ENCODE measurements around the gene GLRX3. TPM values are rescaled to one million over a fixed set of nuclear protein-coding genes. Genes with fewer than 3 reads are reported as not detected.
"Not testable (repeated sequence)": the region's sequence is repeated elsewhere in the genome, so short reads cannot be mapped to it uniquely, and the experiment has no call there.

Gene GLRX3
- total and polyA plus RNA-seq, 5 experiments from 2014 or later = 47.6 to 97.8 (median 71.5) TPM

GRCh38 chr10:130202150-130202549 lies 66.0 kb downstream of the GLRX3 start:
- H3K27ac Mint-ChIP-seq, H3K4me3 Mint-ChIP-seq, ATAC-seq, H3K4me1 Mint-ChIP-seq, H3K27me3 Mint-ChIP-seq, POLR2A ChIA-PET, H3K9me3 Mint-ChIP-seq, H3K36me3 Mint-ChIP-seq, DNase-seq: not testable (repeated sequence)

DNA sequence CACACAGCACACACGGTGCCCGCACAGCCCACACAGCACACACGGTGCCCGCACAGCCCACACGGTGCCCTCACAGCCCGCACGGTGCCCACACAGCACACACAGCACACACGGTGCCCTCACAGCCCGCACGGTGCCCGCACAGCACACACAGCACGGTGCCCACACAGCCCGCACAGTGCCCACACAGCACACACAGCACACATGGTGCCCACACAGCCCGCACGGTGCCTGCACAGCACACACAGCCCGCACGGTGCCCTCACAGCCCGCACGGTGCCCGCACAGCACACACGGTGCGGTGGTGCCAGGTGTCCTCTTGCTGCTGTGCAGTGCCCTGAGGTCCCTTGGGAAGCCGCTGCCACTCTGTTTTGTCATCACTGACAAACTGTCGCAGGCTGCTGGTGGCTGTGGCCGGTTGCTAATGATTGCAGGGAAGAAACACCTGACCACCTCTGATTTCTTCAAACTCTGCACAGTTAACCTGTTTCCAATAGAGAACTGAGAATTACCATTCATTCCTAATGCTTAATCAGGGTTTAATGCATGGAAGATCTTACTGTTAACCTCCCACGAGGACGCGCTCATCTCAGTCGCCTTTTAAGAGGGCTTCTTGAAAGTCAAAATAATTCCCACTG lies 66.9 kb downstream of the GLRX3 start:
- Mint-ChIP-seq H3K4me1 (peaks cover 0 to 5% (median 2%) of the 10 kb centered on the region in 4 donors), H3K27me3 (no peaks in the 10 kb centered on the region), H3K36me3 (no peaks in the 10 kb centered on the region), H3K4me3 (no peak overlapping the region), H3K27ac (no peak overlapping the region), H3K9me3 (no peaks in the 10 kb centered on the region)
- DNase-seq = no peak
- no peak for ATAC-seq
- POLR2A ChIA-PET = no interaction called here

DNA sequence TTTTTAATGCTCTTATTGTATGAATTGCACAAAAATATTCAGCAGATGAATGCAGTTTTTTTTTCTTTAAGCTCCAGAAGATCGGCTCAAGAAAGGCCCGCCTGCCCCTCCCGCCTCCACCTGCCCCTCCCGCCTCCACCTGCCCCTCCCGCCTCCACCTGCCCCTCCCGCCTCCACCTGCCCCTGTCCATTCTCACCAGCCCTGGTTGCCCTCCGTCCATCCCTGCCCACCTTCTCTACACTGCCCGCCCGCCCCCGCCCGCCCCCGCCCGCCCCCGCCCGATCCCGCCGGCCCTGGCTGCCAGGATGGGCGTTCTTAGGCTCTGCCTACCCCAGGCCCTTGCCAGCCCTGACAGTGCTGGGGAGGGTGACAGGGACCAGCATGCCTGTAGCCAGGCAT lies 67.4 kb downstream of the GLRX3 start:
- DNase-seq = no peak
- Mint-ChIP-seq H3K27me3 (no peaks in the 10 kb centered on the region), H3K4me3 (no peak overlapping the region), H3K27ac (no peak overlapping the region), H3K9me3 (no peaks in the 10 kb centered on the region), H3K4me1 (peaks cover 0 to 5% (median 2%) of the 10 kb centered on the region in 4 donors), H3K36me3 (no peaks in the 10 kb centered on the region)
- POLR2A ChIA-PET = no interaction called here
- no peak for ATAC-seq

DNA sequence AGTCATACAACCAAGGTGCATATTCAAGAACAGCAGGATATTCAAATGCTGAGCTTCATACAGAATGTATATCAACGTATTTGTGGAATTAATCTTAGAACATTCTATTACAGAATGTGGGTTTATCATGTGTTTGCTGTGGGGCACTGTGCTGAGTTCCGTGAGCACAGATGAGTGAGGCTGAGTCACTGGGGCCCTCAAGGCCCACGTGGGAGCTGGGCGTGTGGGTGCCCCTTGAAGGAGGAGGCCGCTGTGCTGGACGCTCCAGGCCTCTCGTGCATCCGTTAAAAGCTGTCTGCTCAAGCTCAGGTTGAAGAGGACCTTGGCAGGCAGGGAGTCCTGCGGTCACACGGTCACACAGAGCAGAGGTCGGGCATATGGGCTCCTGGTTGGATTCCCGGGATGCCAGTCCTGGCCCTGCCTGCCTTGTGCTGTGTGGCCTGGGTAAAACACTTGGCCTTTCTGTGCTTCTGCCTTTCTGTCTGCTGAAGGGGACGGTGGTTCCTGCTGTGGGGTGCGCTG lies 70.1 kb downstream of the GLRX3 start:
- no peaks in the 10 kb centered on the region for H3K27me3 Mint-ChIP-seq
- ATAC-seq (no peak), DNase-seq (no peak)
- POLR2A ChIA-PET = no interaction called here
- H3K4me1 Mint-ChIP-seq = peaks cover 0 to 2% (median 0%) of the 10 kb centered on the region in 4 donors
- no peak overlapping the region for H3K4me3 Mint-ChIP-seq
- H3K36me3 Mint-ChIP-seq = no peaks in the 10 kb centered on the region
- no peaks in the 10 kb centered on the region for H3K9me3 Mint-ChIP-seq
- no peak overlapping the region for H3K27ac Mint-ChIP-seq

- DNase-seq (no peak), ATAC-seq (no peak)
- Mint-ChIP-seq H3K4me1 (peaks cover 0 to 2% (median 0%) of the 10 kb centered on the region in 4 donors), H3K9me3 (no peaks in the 10 kb centered on the region), H3K27ac (no peak overlapping the region), H3K4me3 (no peak overlapping the region), H3K36me3 (no peaks in the 10 kb centered on the region), H3K27me3 (no peaks in the 10 kb centered on the region)
- POLR2A ChIA-PET = no interaction called here
Observed at GRCh38 chr10:130207205-130207604, 71.0 kb downstream of the GLRX3 start.

- H3K27ac Mint-ChIP-seq = no peak overlapping the region
- ATAC-seq (no peak), DNase-seq (no peak)
- H3K27me3 Mint-ChIP-seq = no peaks in the 10 kb centered on the region
- H3K36me3 Mint-ChIP-seq = no peaks in the 10 kb centered on the region
- POLR2A ChIA-PET = no interaction called here
- H3K4me1 Mint-ChIP-seq = peaks cover 0 to 4% (median 0%) of the 10 kb centered on the region in 4 donors
- H3K9me3 Mint-ChIP-seq = no peaks in the 10 kb centered on the region
- no peak overlapping the region for H3K4me3 Mint-ChIP-seq
Observed at GRCh38 chr10:130208807-130209206, 72.6 kb downstream of the GLRX3 start.

DNA sequence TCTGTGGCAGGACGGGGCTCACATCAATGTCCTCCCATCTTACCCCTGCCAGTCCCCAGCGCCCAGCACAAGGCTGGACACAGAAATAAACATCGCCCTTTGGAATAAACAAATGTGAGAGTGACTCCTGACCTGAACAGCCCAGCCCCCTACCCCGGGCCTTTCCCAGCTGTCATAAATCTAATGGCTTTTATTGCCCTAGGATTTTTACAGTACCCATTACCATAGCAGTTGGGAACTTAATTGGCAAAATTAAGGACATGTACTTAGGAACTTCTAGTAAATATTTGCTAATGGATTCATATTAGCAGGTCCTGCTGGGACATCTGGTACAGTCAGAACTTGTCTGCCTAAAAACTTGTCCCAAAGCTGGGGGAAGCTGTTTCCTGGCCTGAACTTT lies 76.6 kb downstream of the GLRX3 start:
- POLR2A ChIA-PET = no interaction called here
- no peak for DNase-seq
- H3K4me1 Mint-ChIP-seq = peaks cover 0 to 2% (median 0%) of the 10 kb centered on the region in 4 donors
- ATAC-seq = no peak
- H3K4me3 Mint-ChIP-seq = no peak overlapping the region
- H3K36me3 Mint-ChIP-seq = no peaks in the 10 kb centered on the region
- no peaks in the 10 kb centered on the region for H3K27me3 Mint-ChIP-seq
- H3K9me3 Mint-ChIP-seq = peaks cover 0 to 1% (median 0%) of the 10 kb centered on the region in 9 donors
- peak overlapping the region in 1 of 10 donors; percentile 52 for H3K27ac Mint-ChIP-seq

DNA sequence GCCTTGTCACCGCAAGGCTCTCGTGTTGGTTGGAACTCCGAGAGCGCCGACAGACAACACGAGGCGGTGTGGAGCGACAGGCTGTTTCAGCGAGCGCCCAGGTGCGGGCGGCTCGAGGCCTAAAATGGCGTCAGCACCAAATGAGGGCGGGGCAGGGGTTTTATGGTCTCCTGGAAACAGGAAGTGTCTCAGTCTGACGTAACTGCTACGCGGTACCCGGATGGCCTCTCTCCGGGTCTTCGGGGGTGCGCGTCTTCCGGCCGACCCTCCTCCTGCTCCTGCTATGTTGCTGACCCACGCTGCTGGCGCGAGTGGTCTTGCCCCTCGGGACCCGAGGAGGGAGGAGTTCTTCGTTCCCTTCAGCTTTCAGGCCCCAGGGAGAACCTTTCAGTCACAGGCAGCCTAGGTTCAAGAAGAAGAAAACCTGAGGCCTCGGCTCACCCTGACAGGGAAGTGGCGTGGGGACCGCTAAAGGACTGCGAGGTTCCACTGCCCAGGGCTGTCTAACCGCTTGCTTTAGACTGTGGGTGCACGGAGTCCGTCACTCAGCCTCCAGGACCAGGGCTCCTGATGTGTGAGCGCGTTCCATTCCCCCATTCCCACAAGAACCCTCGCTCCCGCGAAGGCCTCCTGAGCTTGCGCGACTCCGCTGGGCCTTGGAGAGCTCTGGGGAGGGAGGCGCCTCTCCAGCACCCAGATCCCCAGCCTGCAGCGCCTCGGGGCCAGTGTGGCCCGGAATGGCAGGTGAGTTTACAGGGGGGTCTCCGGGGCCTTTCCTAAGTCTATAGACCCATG lies 77.3 kb downstream of the GLRX3 start:
- DNase-seq = no peak
- Mint-ChIP-seq H3K4me3 (no peak overlapping the region), H3K27me3 (no peaks in the 10 kb centered on the region), H3K4me1 (peaks cover 0 to 2% (median 0%) of the 10 kb centered on the region in 4 donors), H3K36me3 (no peaks in the 10 kb centered on the region), H3K27ac (no peak overlapping the region), H3K9me3 (peaks cover 0 to 1% (median 0%) of the 10 kb centered on the region in 9 donors)
- POLR2A ChIA-PET = no interaction called here
- no peak for ATAC-seq

DNA sequence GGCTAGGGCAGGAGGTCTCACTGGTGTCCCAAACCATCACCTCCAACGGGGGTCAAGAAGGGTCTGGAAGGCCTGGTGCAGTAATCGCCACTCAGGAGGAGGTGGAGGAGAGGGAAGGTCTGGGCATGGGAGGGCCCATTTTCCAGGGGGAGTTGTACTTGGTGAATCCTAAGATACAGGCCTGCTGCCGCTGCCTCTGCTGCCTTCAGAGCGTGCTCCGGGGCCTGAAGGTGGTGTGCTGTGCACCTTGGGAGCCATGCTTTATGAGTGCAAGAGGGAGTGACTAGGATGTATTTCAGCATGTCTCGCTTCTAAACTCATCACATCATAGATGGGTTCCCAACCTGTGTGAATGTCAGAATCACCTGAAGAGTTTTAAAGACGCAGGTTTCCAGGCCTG lies 78.2 kb downstream of the GLRX3 start:
- POLR2A ChIA-PET = no interaction called here
- no peak overlapping the region for H3K27ac Mint-ChIP-seq
- no peaks in the 10 kb centered on the region for H3K27me3 Mint-ChIP-seq
- ATAC-seq (no peak), DNase-seq (no peak)
- no peak overlapping the region for H3K4me3 Mint-ChIP-seq
- H3K9me3 Mint-ChIP-seq = peaks cover 0 to 1% (median 0%) of the 10 kb centered on the region in 9 donors
- peaks cover 0 to 2% (median 0%) of the 10 kb centered on the region in 4 donors for H3K4me1 Mint-ChIP-seq
- H3K36me3 Mint-ChIP-seq = no peaks in the 10 kb centered on the region

DNA sequence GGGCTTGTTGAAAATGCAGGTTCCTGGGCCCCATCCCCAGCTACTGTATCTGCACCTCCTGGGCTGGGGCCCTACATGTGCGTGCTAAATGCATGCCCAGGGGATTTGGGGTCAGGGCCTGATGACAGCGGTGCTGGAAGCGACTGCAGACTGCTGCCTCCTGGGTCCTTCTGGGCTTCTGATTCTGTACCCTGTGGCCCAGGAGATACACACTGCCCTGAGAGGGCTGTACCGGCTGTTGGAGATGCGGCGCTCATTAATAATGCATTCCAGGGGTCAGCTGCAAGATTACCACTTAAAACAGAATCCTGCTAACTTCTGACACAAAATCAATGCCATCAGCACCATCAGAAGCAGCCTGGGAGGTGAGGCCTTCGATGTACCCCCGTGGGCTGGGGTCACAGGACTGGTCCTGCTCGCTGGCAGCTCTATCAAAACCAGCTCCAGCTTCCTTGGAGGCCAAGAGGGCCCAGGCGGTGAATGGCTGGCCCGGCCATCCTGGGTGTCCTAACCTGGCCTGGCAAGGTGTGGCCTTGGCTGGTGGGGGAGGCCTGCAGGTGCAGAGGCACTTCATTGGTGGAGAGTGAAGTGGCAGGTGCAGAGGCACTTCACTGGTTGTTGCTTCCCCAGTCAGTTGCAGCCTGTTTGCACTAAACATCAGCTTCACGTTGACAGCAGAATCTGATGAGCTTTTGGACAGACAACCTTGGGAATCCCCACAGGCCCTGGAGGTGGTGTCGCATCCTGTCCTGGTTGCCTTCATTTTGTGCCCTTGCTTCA lies 79.2 kb downstream of the GLRX3 start:
- ATAC-seq (no peak), DNase-seq (no peak)
- Mint-ChIP-seq H3K27ac (no peak overlapping the region), H3K4me1 (peaks cover 0 to 2% (median 0%) of the 10 kb centered on the region in 4 donors), H3K27me3 (no peaks in the 10 kb centered on the region), H3K36me3 (no peaks in the 10 kb centered on the region), H3K4me3 (no peak overlapping the region), H3K9me3 (peaks cover 0 to 1% (median 0%) of the 10 kb centered on the region in 9 donors)
- POLR2A ChIA-PET = no interaction called here

GRCh38 chr10:130215931-130216231 lies 79.7 kb downstream of the GLRX3 start:
- H3K27me3 Mint-ChIP-seq = no peaks in the 10 kb centered on the region
- no peak overlapping the region for H3K4me3 Mint-ChIP-seq

DNA sequence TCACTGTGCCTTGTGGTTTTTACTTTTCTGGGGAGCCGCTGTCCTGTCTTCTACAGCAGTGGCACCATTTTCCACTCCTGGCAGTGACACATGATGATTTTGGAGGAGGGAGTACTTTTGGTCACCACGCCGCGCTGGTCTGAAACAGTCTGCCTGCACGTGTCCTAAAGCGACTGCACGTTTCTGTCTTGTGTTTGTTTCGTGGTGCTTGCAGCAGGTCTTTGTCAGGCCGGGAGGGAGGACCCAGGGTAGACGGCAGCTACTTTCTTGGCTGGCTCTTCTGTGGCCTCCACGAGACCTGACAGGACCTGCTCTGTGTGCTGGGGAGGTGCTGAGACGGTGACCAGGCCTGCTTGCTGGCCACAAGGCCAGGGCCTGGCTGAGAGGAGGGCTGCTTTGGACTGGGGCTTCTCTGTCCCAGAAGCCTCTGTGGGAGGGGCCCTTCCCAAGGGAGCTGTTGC lies 82.0 kb downstream of the GLRX3 start:
- POLR2A ChIA-PET = no interaction called here
- Mint-ChIP-seq H3K4me1 (no peaks in the 10 kb centered on the region), H3K4me3 (no peak overlapping the region), H3K36me3 (no peaks in the 10 kb centered on the region), H3K9me3 (peaks cover 0 to 1% (median 0%) of the 10 kb centered on the region in 9 donors), H3K27ac (no peak overlapping the region), H3K27me3 (no peaks in the 10 kb centered on the region)
- ATAC-seq (no peak), DNase-seq (peak in 1 of 10 donors; percentile 23)

More at GRCh38 chr10:130215931-130216231, 79.7 kb downstream of the GLRX3 start:
- POLR2A ChIA-PET = no interaction called here
- DNase-seq (no peak), ATAC-seq (no peak)
- peaks cover 0 to 1% (median 0%) of the 10 kb centered on the region in 9 donors for H3K9me3 Mint-ChIP-seq
- peaks cover 0 to 2% (median 0%) of the 10 kb centered on the region in 4 donors for H3K4me1 Mint-ChIP-seq
- no peaks in the 10 kb centered on the region for H3K36me3 Mint-ChIP-seq
- H3K27ac Mint-ChIP-seq = no peak overlapping the region

GRCh38 chr10:130218936-130219335 lies 82.7 kb downstream of the GLRX3 start:
- no peak overlapping the region for H3K27ac Mint-ChIP-seq
- H3K4me1 Mint-ChIP-seq = no peaks in the 10 kb centered on the region
- POLR2A ChIA-PET = no interaction called here
- DNase-seq = peak in 1 of 10 donors; percentile 32
- no peaks in the 10 kb centered on the region for H3K36me3 Mint-ChIP-seq
- H3K27me3 Mint-ChIP-seq = no peaks in the 10 kb centered on the region
- no peak for ATAC-seq
- H3K4me3 Mint-ChIP-seq = no peak overlapping the region
- peaks cover 0 to 1% (median 0%) of the 10 kb centered on the region in 9 donors for H3K9me3 Mint-ChIP-seq

All from naive thymus-derived CD8-positive, alpha-beta T cell (primary cell).